Inflammatory macrophage treated with lipopolysaccharide for 1 hour (primary cell): ENCODE measurements around the gene CRABP1.

Source experiments
- DNase-seq, 2 donors: peaks; one replicate each; pipeline ENCODE4 v3.0.0-alpha.2; 2020 to 2022

Gene CRABP1

GRCh38 chr15:78347586-78348543 is 7.7 kb downstream of the CRABP1 start:
- DNase-seq = no peak

- no peak for DNase-seq
Measured at GRCh38 chr15:78350058-78350457, 9.9 kb downstream of the CRABP1 start.

- no peak for DNase-seq
Measured at GRCh38 chr15:78351539-78351938, 11.4 kb downstream of the CRABP1 start.

GRCh38 chr15:78353093-78353492 is 12.9 kb downstream of the CRABP1 start:
- no peak for DNase-seq

GRCh38 chr15:78355177-78355576 is 15.0 kb downstream of the CRABP1 start:
- DNase-seq = no peak

- no peak for DNase-seq
Measured at GRCh38 chr15:78358102-78358870, 18.1 kb downstream of the CRABP1 start.

- DNase-seq = no peak
Measured at GRCh38 chr15:78359041-78359808, 19.1 kb downstream of the CRABP1 start.

- DNase-seq = no peak
Measured at GRCh38 chr15:78360367-78360801, 20.2 kb downstream of the CRABP1 start.

- peak; percentile 41 for DNase-seq
Measured at GRCh38 chr15:78360958-78361718, 21.0 kb downstream of the CRABP1 start.

GRCh38 chr15:78361771-78362506 is 21.8 kb downstream of the CRABP1 start:
- DNase-seq = no peak

- no peak for DNase-seq
Measured at GRCh38 chr15:78362716-78363380, 22.7 kb downstream of the CRABP1 start.

GRCh38 chr15:78363381-78363734 is 23.2 kb downstream of the CRABP1 start:
- DNase-seq = no peak

GRCh38 chr15:78364233-78364632 is 24.1 kb downstream of the CRABP1 start:
- DNase-seq = no peak

- DNase-seq = no peak
Measured at GRCh38 chr15:78365917-78366316, 25.8 kb downstream of the CRABP1 start.

- no peak for DNase-seq
Measured at GRCh38 chr15:78366342-78366741, 26.2 kb downstream of the CRABP1 start.

GRCh38 chr15:78368651-78369050 is 28.5 kb downstream of the CRABP1 start:
- DNase-seq = peak; percentile 3 to 11

GRCh38 chr15:78369161-78369560 is 29.0 kb downstream of the CRABP1 start:
- no peak for DNase-seq

GRCh38 chr15:78370013-78370412 is 29.9 kb downstream of the CRABP1 start:
- no peak for DNase-seq

GRCh38 chr15:78372880-78373279 is 32.7 kb downstream of the CRABP1 start:
- DNase-seq = no peak

- DNase-seq = no peak
Measured at GRCh38 chr15:78374436-78375393, 34.6 kb downstream of the CRABP1 start.
